G401 (cell line): ENCODE measurements around the gene COMMD9. TPM values are rescaled to one million over a fixed set of nuclear protein-coding genes. Genes with fewer than 3 reads are reported as not detected.

ENCODE experiments used
- DNase-seq: peaks from one replicate; pipeline ENCODE4 v3.0.0-alpha.2; 2015; ENCODE audit warnings: low spot score
- in situ Hi-C: cut with HindIII; loops from 2 replicates; pipeline ENCODE4 v1.10.0; 2016; ENCODE audit warnings: low sequenced_read_pairs, mixed read lengths
- total RNA-seq: library from RNA; depleted of rRNA; stranded (reverse); fragments of >200 nt; shearing (Covaris generic); gene quantifications from 2 replicates; pipeline ENCODE4 v1.2.3, GENCODE V29; 2014

COMMD9 gene
- total RNA-seq, 1 experiment from 2014 or later = 112 TPM

DNA sequence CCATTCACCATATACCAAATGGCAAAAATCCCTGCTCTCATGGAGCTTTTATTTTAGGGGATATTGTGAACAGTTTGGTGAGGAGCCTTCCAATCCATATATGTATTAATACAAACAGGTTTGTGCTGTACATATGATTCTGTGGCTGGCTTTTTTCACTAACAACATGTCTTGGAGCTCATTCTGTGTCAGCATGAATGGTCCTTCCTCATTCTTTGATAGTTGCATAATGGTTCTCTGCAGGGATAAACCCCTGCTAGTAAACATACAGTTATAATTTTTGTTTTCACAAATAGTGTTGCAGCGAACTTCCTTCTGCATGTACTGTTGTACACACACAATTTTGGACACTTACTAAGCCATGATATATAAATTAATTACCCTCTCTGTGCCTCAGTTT, 15.1 kb upstream of the COMMD9 start:
- DNase-seq = no peak
- in situ Hi-C loops = no loop called here

DNA sequence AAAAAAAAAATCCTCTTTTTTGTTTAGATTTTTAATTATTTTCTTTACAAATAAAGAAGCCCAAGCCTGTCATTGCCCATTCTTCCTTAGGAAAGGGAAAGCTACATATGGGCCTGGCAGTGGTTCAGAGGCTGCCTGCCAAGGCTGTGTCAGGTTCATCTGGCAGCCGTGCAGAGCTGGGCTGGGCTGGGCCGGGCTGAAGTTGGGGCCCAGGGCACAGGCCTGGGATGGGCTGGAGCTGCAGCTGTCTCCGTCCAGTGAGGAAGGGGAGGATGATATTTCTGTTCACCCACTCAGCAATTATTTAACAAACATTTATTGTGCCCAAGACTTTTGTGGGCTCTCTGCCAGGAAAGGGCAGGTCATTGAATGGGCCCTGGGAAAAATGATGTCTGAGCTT, 11.4 kb upstream of the COMMD9 start:
- peak; percentile 91 for DNase-seq
- in situ Hi-C loops = no loop called here

DNA sequence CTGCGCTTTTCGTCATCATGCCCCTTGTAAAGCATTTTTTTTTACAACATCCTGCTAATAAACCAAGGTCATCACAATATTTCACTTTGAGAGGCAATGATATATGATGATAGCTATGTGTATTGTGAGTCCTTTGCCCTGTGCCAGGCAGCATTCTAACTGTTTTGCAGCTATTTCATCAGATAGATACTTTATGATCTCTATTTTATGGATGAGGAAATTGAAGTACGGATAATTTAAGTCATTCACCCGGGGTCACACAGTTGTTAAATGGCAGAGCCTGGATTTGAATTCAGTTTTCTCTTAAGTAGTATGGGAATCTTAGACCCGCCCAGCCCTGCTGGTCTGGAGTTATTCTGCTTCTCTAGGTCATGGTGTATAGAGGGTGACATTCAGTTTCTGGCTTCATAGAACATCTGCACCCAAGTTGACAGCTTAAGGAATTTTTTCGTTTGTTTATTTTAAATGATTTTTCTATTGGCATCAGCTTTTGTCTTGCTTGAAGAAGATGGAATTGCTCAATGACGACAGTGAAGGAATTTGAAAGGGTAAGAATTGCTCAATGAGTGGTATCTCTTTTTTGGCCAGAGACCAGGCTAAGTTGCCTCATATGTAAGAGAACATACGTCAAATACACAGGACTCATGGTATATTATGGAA, 7.8 kb upstream of the COMMD9 start:
- DNase-seq = no peak
- in situ Hi-C loops = no loop called here

DNA sequence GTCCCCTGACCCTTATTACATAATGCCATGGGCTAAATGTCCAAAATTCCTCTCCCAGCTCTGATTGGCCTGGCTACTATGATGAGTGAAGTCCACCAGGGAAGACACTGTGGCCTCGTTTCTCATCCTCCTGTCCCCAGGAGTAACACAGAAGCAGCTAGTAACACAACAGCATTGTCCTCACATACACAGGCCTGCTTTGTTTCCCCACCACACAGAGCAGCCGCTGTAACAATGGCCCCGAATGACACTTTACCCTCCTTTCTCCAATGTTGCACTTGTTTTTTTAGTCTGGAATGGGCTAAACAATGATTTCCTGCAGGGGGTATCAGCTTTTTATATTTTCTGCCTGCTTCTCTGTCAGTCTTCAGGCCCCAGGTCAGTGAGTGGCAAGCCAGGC, 6.7 kb upstream of the COMMD9 start, which contains the start of gene PRR5L:
Gene PRR5L, plus strand, starts transcription at position 363 of the 400 bp plus-strand sequence. CDS start 104,834 bp downstream, outside the sequence.
- no peak for DNase-seq
- in situ Hi-C loops = no loop called here

DNA sequence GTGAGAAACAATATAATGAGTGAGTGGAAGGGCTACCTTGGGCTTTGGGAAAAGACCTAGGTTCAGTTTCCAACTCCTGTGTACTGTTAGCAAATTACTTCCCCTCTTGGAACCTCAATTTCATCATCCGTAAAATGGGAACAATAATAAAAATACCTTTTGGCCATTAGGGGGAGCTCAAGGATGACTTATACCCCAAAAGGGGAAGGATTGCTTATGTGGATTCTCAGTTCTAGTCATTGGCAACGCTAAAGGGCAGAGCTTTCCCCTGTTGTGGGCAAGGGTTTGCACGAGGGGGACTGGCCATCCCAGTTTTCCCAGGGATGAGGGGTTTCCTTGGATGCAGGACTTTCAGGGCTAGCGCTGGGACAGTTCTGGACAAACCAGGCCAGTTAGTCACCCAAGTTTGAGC, 3.1 kb upstream of the COMMD9 start:
- peak; percentile 22 for DNase-seq
- in situ Hi-C loops = no loop called here

DNA sequence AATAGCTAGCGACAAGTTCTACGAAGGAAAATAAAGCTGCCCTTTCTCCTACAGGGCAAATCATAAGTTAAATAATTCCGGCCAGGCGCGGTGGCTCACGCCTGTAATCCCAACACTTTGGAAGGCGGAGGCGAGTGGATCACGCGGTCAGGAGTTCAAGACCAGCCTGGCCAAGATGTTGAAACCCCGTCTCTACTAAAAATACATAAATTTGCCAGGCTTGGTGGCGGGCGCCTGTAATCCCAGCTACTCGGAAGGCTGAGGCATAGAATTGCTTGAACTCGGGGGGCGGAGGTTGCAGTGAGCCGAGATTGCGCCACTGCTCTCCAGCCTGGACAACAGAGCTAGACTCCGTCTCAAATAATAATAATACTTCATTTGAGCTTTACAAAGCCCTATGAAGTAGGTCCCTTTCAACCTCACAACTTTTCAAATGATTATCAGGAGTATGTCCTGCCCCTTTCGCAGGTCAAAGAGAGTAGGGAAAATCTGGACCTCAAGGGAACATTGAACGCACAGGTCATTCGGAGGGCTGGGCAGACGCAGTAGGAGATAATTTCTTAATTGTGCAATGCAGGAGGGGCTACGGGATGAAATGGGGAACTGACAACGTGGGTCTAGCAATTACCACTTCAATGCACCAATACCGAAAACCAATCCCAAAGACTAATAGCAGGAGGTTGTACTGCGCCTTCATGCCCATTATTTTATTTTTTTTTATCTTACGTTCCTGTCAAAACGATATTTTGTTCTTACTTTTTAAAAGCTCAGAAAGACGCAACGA, 590 bp downstream of the COMMD9 start:
- no peak for DNase-seq
- in situ Hi-C loops = no loop called here

DNA sequence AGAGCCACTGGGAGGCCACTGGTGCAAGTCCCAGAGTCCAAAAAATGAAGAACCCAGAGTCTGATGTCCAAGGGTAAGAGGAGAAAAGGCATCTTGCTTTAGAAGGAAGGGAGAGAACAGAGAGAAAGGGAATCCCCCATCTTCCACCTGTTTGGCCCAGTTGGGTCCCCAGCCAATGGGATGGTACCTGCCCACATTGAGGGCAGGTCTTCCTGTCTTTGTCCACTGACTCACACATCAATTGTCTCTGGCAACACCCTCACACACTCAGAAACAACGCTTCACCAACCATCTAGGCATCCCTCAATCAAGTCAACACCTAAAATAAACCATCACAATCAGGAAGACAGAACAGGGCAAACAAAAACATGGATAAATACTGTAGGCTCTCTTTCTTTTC, 6.3 kb downstream of the COMMD9 start:
- no peak for DNase-seq
- in situ Hi-C loops = no loop called here

DNA sequence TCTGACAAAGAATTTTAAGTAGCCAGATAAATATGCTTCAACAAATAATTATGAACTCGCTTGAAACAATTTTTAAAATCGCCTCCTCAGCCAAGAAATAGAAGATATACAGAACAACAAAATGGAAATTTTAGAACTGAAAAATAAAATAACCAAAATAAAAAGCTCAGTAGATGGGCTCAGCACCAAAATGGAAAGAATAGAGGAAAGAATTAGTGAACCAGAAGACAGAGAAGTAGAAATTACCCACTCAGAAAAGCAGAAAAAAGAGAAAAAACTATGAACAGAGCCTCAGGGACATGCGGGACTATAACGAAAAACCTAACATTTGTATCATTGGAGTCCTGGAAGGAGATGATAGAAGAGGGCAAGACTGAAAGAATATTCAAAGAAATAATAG, 7.4 kb downstream of the COMMD9 start:
- in situ Hi-C loops = no loop called here
- DNase-seq = no peak

DNA sequence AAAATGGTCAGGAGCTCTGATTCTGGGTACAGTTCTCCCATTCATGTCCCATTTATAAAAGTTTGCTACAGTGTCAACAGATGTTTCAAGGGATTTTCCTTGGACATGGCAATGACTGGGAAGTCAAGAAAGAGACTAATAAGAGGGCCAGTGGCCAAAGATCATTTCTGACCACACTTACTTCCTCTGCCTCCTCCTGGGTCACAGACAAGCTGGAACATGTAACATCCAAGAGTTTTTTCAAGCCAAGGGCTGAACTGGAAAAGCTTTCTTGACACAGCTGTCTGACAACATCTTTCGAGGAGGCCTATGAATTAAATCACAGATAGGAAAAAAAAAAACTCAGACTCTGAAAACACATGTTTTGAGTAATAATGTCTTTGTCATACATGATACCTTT, 8.7 kb downstream of the COMMD9 start:
- in situ Hi-C loops = no loop called here
- DNase-seq = no peak

DNA sequence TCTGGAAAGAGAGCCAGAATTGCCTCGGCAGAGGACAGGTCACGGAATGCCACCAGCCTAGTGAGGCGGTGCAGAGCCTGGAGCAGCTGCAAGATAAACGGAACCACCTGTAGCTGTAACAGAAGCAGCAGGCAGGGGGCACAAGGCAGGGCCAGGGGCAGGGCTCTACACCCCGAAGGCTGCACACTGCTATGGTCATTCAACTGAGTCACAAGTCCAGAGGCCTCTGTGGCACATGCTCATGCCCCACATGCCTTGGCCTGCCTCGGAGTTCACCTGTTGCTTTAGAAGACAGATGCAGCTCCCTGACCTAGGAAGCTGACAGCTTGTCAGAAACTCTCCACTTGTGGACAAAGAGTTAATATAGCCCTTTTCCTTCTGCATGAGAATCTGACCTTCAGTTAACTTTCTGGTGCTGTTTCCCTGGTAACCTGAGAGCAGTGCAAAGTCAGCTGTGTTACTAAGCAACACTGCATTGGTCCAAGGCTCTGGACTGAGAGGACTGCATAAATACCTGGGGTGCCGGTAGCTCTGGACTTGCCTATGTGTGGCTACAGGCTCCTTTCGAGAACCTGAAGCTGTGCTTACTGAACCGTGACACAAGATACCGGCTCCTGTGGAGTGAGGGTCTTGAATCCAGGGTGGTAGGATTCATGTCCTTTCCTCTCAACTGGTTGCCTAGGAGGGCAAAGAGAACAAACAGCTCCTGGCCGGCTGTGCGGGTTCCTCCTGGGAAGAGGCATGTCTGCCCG, 10.5 kb downstream of the COMMD9 start:
- in situ Hi-C loops = no loop called here

DNA sequence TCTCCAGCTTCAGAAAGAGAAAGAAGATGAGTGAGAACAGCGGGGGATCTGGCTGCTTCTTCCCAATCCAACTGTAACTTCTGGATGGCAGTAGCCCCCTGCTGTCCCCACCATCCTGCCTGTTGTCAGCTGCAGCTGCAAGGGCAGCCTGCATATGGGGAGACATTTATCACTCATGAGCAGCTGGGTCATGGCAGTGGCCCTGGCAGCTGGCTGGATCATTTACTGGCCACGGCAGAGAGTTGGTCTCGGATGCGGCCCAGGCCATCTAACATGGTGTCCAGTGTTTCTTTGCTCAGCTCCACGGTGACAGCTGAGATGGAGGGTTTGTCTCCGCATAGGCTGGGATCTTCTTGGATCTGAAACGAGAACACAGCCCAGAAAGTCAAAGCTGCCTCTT, 14.8 kb downstream of the COMMD9 start:
- in situ Hi-C loops = no loop called here
- DNase-seq = no peak

More for the DNA sequence above, 10.5 kb downstream of the COMMD9 start:
- no peak for DNase-seq

DNA sequence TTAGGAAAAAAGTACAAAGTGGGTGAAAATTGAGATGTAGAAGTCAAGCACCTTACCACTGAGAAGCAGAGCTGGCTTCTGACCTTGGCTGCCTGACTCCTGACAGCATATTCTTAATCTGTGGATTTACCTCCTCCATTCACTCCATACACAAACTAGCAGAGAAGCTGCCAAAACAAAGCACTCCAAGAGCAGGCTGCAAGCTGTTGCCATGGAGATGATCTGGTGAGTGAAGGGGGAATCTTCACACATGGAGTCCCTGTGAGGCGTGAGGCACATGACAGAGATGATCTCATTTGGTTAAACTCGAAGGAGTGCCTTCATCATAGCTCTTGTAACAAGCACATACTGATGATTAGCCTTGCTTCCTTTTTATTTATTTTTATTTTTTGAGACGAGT, 16.1 kb downstream of the COMMD9 start:
- in situ Hi-C loops = no loop called here
- DNase-seq = no peak

DNA sequence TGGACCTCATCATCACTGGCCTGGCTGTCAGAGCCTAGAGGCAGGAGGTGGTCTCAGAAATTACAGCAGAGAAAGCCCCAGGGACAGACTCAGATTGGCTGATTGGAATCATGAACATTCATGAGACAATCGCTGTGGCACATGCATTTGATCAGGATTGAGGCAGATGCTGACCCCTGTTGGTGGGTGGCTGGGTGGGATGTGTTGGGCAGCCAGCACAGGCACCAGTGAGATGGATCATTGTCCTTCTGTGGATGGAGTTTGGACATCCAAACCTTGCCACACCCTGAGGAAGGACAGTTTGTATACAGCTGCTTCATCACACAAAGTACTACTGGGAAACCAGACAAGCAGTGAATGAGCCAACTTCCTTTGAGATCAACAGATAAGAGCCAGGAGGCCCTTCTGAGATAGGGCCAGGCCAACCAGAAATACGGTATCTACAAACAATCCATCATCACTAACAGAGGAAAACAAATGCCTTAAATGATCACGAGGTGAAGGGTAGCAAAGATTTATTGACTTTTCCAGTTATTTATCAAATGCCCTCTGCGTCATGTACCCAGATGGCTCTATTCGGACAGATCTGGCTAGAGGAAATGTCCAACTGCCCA, 17.3 kb downstream of the COMMD9 start:
- DNase-seq = no peak
- in situ Hi-C loops = no loop called here

DNA sequence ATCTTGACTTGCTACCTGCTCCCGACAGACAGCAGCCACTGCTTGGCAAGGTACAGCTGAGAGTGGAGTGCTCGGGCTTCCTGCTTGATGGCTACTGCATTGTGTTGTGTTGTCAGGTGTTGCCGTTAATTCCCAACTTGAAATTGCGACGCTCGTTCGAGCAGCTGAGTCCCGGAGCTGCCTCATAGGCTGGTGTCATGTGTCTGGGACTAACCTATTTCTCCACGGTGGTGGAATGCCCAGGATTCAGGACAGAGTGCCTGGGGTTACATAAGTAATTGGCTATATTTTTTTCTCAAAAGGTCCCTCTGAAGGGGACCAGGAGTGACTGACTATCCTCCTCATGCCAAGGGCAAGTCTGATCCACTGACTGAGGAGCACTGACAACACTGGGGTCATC, 18.5 kb downstream of the COMMD9 start:
- DNase-seq = no peak
- in situ Hi-C loops = no loop called here

DNA sequence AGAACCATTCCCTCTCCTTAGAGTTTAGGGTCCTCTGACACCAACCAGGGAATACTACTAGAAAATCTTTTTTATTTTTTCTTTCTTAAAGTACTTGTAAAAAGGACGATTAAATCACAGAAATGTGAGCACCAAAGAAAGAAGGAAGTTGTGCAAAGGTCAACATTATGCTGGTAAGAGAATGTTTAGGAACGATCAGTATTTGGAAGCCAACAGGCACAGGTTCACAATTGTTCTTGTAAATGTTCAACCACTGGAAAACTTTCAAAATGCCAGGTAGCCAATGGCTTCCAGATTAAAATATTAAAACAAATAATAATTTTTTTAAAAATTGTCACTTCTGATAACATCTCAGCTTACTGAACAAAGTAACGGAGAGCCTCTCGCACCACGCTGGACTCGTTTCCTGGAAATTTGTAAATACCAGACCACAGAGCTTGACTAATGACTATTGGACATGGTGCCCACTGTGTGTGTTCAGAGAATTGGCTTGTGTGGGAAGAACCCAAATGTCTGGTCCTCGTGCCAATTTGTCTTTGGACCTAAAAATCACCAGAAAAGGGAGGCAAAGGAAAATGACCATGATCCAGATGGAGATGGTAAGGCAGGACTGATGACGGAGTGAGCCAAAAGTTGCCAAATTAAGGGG, 20.8 kb downstream of the COMMD9 start:
- DNase-seq = no peak
- in situ Hi-C loops = no loop called here

DNA sequence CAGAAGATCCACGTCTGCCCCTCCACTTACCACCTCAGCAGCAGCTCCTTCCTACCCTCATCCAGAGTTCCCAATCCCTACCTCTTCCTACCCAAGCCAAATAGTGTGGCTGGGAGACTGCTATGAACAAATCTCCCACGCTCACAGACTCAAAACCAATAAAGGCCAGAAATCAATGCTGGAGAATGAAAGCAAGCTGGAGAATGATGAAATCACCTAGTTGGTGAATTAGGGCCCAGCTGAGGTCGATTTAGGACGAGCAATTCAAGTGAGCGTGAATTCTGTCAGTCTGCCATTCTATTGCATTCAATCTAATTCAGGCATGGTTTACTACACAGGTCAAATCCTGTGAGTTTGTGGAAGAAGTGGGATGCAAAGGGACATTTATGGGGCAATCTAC, 22.5 kb downstream of the COMMD9 start:
- no peak for DNase-seq
- in situ Hi-C loops = no loop called here

DNA sequence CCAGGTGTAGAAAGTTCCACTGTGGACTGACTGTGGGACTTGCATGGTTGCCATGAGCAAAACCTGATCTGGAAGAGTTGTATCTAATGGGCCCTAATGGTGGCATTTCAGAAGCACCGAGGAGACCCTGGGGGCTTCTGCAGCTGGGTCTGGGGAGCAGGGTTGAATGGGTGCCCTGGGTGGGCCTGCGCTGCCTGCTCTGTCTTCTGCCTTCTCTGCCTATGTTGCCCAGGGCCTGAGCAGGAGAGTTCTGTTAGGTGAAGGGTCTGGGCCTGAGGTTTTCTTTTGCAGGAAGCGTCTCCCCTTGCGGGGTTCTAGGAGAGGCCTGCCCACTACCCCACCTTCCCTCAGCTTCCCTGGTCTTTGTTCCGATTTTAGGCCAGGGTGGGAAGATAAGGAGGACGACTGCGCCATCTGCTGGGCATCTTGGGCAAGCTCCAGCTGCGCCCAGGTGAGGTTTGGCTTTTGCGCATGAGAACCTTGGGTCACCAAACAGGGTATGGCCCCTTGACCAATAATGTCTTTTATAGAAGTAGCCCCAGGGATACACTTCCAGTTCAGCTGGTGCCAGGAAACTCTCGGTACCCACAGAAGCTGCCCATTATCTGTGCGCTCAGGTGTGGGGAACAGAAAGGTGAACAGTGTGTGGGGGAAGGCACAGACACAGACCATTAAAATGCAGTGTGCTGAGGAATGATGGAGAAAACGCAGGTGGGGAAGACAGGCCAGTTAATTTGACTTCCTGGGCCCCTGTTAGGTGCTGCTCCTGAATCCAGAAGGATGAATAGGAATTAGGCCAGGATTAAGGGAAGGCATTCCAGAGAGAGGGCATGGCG, 23.2 kb downstream of the COMMD9 start:
- in situ Hi-C loops = no loop called here
- peak; percentile 57 for DNase-seq

DNA sequence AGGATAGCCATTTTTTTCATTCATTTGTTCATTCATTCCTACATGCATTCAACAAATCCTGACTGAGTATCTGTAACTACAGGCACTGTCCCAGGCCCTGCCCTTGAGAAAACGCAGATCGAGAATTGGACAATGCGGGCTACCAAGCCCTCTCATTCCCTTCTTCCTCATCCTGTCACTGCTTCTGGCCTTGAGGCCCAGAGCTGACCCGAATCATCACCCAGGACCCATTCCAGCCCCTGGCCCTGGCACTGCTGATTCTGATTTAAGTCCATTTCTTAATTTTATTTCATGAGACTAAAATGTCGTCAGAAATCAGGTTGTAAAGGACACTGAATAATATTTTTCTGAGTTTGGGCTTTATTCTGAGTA, 24.3 kb downstream of the COMMD9 start:
- DNase-seq = no peak
- in situ Hi-C loops = no loop called here
